Measurements from ENCODE around the gene G0S2. TPM values are rescaled to one million over a fixed set of nuclear protein-coding genes. Genes with fewer than 3 reads are reported as not detected.

The G0S2 gene
- polyA plus RNA-seq, 1 of the 3 experiments (the other 2 are of a cell fraction) = 43.2 TPM

GRCh38 chr1:209627027-209627731, 48.0 kb upstream of the G0S2 start:
- POLR2A ChIA-PET = no interaction called here
- H3K4me3 ChIP-seq (ENCODE audit: low read depth in 2 of 2, low read length in 1 of 2) = peak overlapping the region in 1 of 2 experiments; percentile 39; a peak in 1 of 4 replicates
- no peak overlapping the region for H3K27ac ChIP-seq (ENCODE audit: low read depth in 2 of 2, low read length in 1 of 2)
- H3K27me3 ChIP-seq (ENCODE audit: insufficient read depth) = no peaks in the 10 kb centered on the region
- no peaks in the 10 kb centered on the region for H4K20me1 ChIP-seq (ENCODE audit: insufficient read depth)
- H3K9me2 ChIP-seq = no peaks in the 10 kb centered on the region
- no peaks in the 10 kb centered on the region for H3K36me3 ChIP-seq (replicated peaks in 1 of 2; ENCODE audit: control insufficient read depth in 1 of 2, insufficient read depth in 2 of 2, low read length in 1 of 2)
- peaks cover 9 to 17% of the 10 kb centered on the region in 2 experiments; a peak in 3 of 4 replicates for H3K4me1 ChIP-seq (ENCODE audit: control insufficient read depth in 1 of 2, insufficient read depth in 2 of 2, low read depth in 1 of 2, low read length in 1 of 2)
- no peaks in the 10 kb centered on the region for H3K79me2 ChIP-seq (ENCODE audit: insufficient read depth)
- no peak for DNase-seq
- H3K9ac ChIP-seq = no peak overlapping the region
- 54% methylated on average over 9 of the region's 16 CpGs for WGBS (ENCODE audit: low lambda C conversion rate)
- H3F3A ChIP-seq (replicated peaks; ENCODE audit: insufficient read depth) = no peaks in the 10 kb centered on the region
- no peak overlapping the region for H2AFZ ChIP-seq (ENCODE audit: low read depth)
- TF ChIP-seq USF2 (IDR thresholded peaks at IDR 0.05; ENCODE audit: borderline replicate concordance, low read depth, low read length) (no peak), RCOR1 (IDR thresholded peaks at IDR 0.05; ENCODE audit: low read length) (no peak), TCF12 (IDR thresholded peaks at IDR 0.05) (no peak), ZBTB33 (IDR thresholded peaks at IDR 0.05; ENCODE audit: borderline replicate concordance, low read depth) (no peak), RFX5 (IDR thresholded peaks at IDR 0.05; ENCODE audit: low read length) (no peak)
- TF ChIP-seq, protein P1, sequence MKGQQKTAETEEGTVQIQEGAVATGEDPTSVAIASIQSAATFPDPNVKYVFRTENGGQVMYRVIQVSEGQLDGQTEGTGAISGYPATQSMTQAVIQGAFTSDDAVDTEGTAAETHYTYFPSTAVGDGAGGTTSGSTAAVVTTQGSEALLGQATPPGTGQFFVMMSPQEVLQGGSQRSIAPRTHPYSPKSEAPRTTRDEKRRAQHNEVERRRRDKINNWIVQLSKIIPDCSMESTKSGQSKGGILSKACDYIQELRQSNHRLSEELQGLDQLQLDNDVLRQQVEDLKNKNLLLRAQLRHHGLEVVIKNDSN (IDR thresholded peaks at IDR 0.05; ENCODE audit: borderline replicate concordance, low read depth) = no peak
- CTCF ChIA-PET = interaction anchor here (0.6 to 7.2 kb wide), 31 partner anchors 9 to 462 kb away, joined by 3 to 89 read pairs (median 6); partner anchors contain the start of genes CAMK1G and G0S2
- no peaks in the 10 kb centered on the region for H3K9me3 ChIP-seq
- no peak overlapping the region for H3K4me2 ChIP-seq

- Histone ChIP-seq H4K20me1 (ENCODE audit: insufficient read depth) (no peaks in the 10 kb centered on the region), H3F3A (replicated peaks; ENCODE audit: insufficient read depth) (no peaks in the 10 kb centered on the region), H3K79me2 (ENCODE audit: insufficient read depth) (no peaks in the 10 kb centered on the region), H3K4me2 (no peak overlapping the region), H3K4me3 (ENCODE audit: low read depth in 2 of 2, low read length in 1 of 2) (peak overlapping the region in 1 of 2 experiments; percentile 39; a peak in 1 of 4 replicates), H3K9me2 (no peaks in the 10 kb centered on the region), H3K9me3 (no peaks in the 10 kb centered on the region), H3K4me1 (ENCODE audit: control insufficient read depth in 1 of 2, insufficient read depth in 2 of 2, low read depth in 1 of 2, low read length in 1 of 2) (peaks cover 9 to 17% of the 10 kb centered on the region in 2 experiments; a peak in 3 of 4 replicates), H2AFZ (ENCODE audit: low read depth) (no peak overlapping the region), H3K9ac (no peak overlapping the region), H3K27me3 (ENCODE audit: insufficient read depth) (no peaks in the 10 kb centered on the region), H3K36me3 (replicated peaks in 1 of 2; ENCODE audit: control insufficient read depth in 1 of 2, insufficient read depth in 2 of 2, low read length in 1 of 2) (peaks cover 0 to 3% of the 10 kb centered on the region in 2 experiments), H3K27ac (ENCODE audit: low read depth in 2 of 2, low read length in 1 of 2) (no peak overlapping the region)
- CTCF ChIA-PET = interaction anchor here (0.6 to 7.2 kb wide), 33 partner anchors 8 to 462 kb away, joined by 3 to 89 read pairs (median 5); partner anchors contain the start of genes CAMK1G and G0S2
- TF ChIP-seq, protein P2, sequence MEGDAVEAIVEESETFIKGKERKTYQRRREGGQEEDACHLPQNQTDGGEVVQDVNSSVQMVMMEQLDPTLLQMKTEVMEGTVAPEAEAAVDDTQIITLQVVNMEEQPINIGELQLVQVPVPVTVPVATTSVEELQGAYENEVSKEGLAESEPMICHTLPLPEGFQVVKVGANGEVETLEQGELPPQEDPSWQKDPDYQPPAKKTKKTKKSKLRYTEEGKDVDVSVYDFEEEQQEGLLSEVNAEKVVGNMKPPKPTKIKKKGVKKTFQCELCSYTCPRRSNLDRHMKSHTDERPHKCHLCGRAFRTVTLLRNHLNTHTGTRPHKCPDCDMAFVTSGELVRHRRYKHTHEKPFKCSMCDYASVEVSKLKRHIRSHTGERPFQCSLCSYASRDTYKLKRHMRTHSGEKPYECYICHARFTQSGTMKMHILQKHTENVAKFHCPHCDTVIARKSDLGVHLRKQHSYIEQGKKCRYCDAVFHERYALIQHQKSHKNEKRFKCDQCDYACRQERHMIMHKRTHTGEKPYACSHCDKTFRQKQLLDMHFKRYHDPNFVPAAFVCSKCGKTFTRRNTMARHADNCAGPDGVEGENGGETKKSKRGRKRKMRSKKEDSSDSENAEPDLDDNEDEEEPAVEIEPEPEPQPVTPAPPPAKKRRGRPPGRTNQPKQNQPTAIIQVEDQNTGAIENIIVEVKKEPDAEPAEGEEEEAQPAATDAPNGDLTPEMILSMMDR (IDR thresholded peaks at IDR 0.05) = peak; percentile 95
- peak; percentile 36 for TF ChIP-seq FOSL2 (IDR thresholded peaks at IDR 0.05; ENCODE audit: borderline replicate concordance, low read depth)
- TF ChIP-seq, protein P3, sequence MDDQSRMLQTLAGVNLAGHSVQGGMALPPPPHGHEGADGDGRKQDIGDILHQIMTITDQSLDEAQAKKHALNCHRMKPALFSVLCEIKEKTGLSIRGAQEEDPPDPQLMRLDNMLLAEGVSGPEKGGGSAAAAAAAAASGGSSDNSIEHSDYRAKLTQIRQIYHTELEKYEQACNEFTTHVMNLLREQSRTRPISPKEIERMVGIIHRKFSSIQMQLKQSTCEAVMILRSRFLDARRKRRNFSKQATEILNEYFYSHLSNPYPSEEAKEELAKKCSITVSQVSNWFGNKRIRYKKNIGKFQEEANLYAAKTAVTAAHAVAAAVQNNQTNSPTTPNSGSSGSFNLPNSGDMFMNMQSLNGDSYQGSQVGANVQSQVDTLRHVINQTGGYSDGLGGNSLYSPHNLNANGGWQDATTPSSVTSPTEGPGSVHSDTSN (IDR thresholded peaks at IDR 0.05) = no peak
- peak; percentile 92 for TF ChIP-seq SMC3 (IDR thresholded peaks at IDR 0.05; ENCODE audit: low read depth, low read length)
- TF ChIP-seq RAD21 (IDR thresholded peaks at IDR 0.05; ENCODE audit: low read length) = peak; percentile 90
- TF ChIP-seq ELF1 (IDR thresholded peaks at IDR 0.05) = no peak
- DNase-seq = peak; percentile 91
- WGBS (ENCODE audit: low lambda C conversion rate) = 27% methylated on average over 11 of the region's 16 CpGs
- POLR2A ChIA-PET = no interaction called here
Observed at GRCh38 chr1:209627732-209628196, 47.4 kb upstream of the G0S2 start.

Data from SK-N-SH (cell line).